ENCODE results near the gene OR2T4.

OR2T4 gene

DNA sequence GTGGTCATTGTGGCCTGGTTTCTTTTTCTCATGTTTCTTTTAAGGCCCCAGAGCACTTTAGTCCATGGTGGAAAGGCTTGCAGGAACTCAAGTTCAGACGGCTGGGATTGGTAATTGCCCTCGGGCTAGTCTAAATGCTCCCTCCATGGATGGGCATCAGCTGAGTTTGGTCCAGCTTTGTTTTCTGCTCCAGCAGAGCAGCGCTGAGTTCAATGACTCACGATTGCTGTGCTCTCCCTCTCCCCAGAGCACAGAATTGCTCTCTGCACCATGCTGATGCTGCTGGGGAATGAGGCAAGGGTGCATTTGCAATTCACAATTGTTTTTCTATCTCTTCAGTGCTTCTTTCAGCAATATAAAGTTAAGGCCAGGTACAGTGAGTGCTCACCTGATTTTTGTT lies 12.3 kb downstream of the OR2T4 start:
- TF ChIP-seq, protein P1, sequence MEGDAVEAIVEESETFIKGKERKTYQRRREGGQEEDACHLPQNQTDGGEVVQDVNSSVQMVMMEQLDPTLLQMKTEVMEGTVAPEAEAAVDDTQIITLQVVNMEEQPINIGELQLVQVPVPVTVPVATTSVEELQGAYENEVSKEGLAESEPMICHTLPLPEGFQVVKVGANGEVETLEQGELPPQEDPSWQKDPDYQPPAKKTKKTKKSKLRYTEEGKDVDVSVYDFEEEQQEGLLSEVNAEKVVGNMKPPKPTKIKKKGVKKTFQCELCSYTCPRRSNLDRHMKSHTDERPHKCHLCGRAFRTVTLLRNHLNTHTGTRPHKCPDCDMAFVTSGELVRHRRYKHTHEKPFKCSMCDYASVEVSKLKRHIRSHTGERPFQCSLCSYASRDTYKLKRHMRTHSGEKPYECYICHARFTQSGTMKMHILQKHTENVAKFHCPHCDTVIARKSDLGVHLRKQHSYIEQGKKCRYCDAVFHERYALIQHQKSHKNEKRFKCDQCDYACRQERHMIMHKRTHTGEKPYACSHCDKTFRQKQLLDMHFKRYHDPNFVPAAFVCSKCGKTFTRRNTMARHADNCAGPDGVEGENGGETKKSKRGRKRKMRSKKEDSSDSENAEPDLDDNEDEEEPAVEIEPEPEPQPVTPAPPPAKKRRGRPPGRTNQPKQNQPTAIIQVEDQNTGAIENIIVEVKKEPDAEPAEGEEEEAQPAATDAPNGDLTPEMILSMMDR (IDR thresholded peaks at IDR 0.05) = no peak

DNA sequence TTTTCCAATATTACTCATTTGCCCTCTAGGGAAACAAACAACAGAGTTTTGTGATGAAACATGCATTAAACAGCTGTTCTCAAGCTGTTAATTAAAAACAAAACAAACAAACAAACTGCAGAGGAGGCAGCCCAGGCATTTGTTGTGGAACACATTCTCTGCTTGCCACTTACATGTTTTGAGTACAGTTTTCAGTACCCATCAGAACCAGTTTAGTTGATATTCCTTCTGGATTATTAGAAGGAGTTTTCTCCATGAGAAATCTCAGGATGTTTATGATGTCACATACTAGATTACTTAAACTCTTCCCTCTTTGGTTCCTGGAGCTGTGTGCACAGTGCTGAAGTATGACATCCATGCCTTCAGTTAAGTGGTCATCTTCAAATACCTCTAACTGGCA lies 14.0 kb downstream of the OR2T4 start, which contains the start of gene OR2T6:
TSS of gene OR2T6 (plus strand) at position 301 of the 400 bp plus-strand sequence. CDS start 11,863 bp downstream, outside the sequence.
- TF ChIP-seq, protein P1 (IDR thresholded peaks at IDR 0.05) = no peak

DNA sequence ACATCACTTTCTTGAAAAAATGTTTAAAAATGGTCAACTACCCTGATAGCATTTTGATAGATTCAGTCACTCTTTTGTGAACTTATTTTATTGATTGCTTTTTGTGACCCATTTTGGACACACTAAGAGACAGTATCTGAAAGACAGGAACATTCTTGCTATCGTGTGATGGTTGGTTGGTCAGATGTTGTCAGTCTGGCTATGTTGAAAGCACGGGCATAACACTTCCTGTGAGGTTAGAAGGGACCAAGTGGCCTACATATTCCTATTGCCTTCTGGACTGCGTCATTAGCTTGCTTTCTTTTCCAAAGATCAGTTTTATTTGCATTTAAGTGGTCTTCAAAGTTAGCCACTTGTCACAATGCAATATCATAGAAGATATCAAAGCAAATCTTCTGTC lies 15.5 kb downstream of the OR2T4 start:
- TF ChIP-seq, protein P1 (IDR thresholded peaks at IDR 0.05) = no peak

DNA sequence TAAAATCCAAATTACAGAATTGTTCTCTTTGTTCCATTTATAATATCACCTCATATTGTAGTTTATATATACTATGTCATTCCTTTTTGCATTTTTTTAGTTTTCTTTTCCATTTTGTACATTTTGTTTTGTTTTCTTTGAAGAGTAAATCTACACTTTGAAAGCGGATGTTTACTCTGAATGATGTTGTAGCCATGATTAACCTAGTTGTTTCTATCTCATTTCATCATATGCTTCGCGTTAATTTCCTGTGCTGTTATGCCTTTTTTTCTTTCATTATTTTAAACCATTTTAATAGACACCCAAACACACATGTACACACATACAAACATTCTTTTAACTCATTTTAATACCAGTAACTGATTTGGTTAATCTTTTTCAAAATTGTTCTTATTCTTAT lies 19.4 kb downstream of the OR2T4 start:
- TF ChIP-seq, protein P1 (IDR thresholded peaks at IDR 0.05) = no peak

DNA sequence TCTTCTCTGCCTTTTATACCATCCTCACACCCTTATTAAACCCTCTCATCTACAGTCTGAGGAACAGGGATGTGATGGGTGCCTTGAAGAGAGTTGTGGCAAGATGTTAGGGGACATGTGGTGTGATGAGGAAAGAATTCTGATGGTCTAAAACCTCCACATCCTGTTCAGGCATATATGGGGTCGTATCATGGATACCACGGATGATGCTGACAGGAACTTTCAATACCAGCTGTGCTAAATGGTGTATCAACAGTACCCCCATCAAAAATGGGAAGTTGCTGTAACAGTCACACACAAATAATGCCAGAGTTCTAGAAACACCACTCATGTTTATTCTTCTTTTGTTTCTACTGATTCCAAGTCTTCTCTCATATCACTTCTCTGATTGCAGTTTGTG lies 27.0 kb downstream of the OR2T4 start:
- TF ChIP-seq, protein P1 (IDR thresholded peaks at IDR 0.05) = no peak

DNA sequence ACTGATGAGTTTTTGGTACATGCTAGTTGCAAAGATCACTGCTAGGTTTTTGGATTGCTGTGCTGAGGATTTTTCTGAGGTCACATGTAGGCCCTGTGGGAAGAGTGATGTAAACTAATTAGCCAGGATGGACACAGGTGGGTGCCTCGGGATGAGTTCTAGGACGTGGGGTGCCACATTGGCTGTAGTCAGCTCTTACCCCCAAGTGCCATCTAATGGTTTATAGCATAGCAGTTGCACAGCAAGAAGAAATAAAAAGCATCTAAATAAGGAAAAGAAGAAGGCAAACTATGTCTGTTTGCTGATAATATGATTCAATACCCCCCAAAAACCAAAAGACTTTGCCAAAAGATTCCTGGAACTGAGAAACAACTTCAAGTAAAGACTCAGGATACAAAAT lies 31.6 kb downstream of the OR2T4 start:
- TF ChIP-seq, protein P1 (IDR thresholded peaks at IDR 0.05) = no peak

DNA sequence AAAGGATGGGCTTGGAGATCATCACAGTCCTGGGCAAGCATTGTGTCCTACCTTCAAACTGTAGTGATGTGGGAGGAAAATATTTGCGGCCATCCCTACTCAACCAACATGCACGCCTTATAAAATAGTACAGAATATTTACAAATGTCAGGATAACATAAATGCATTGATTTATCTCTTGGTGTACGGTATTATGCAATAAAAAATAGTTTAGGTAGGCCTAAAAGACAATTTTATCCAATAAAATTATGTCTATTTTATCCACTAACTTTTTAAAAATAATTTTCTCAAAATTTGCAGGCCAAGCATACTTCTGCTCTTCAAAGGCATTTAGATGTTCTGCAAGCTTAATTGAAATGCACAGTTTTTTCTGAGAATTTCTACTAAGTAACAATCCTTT lies 41.3 kb downstream of the OR2T4 start, which contains the start of gene OR2T1:
TSS of gene OR2T1 (plus strand) at position 301 of the 400 bp plus-strand sequence. CDS start 3,100 bp downstream, outside the sequence.
- TF ChIP-seq, protein P1 (IDR thresholded peaks at IDR 0.05) = no peak

DNA sequence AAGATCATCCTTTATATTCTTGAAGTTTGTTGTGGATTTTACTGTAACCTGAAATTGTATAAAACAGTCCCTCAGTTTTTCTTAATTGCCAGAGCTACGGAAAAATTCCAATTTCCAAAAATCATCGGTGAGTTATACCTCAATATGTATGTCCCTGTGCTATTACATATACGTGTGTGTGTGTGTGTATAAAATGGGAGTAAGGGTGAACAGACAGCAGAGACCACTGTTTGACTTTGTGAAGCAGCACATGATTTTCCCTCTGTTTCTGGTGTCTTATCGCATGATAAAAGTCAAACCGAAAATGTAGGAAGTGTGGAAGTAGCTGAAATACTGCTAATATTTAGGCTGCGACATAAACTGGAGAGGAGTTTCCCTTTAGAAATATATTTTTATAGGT lies 42.6 kb downstream of the OR2T4 start:
- TF ChIP-seq, protein P1 (IDR thresholded peaks at IDR 0.05) = no peak

Data from LNCAP (cell line).